GM13977 (cell line): ENCODE results near the gene DEFB116.
"Not testable (repeated sequence)": the region's sequence is repeated elsewhere in the genome, so short reads cannot be mapped to it uniquely, and the experiment has no call there.

Experiments used
- DNase-seq: peaks from one replicate; pipeline ENCODE4 v3.0.0; 2012; ENCODE audit warnings: low spot score
- CTCF ChIP-seq: IDR thresholded peaks from 2 replicates; pipeline ENCODE4 v1.5.1; 2012; ENCODE audit warnings: mild to moderate bottlenecking, control low read depth; ENCODE audit not compliant: insufficient read depth; ENCODE audit errors: extremely low read depth, missing control alignments
- in situ Hi-C: fragments of 300-500 bp; cut with MboI; formaldehyde crosslinking; loops from one replicate; pipeline ENCODE4 v1.12.0; 2022; ENCODE audit warnings: low sequenced_read_pairs, low pct_unique_long_range_greater_than_20kb, mixed read lengths, inconsistent platforms; ENCODE audit not compliant: unreplicated experiment

The DEFB116 gene

GRCh38 chr20:31308535-31309162 is at the start of gene DEFB116:
TSS of gene DEFB116 (minus strand) at chr20:31308585. CDS start at chr20:31308585, 0 bp downstream.
- no peak for TF ChIP-seq CTCF
- no peak for DNase-seq
- in situ Hi-C loops: no loop called here

GRCh38 chr20:31355981-31356380 is 47.6 kb upstream of the DEFB116 start:
- no peak for DNase-seq
- in situ Hi-C loops: no loop called here

GRCh38 chr20:31341470-31341869 is 33.1 kb upstream of the DEFB116 start:
- in situ Hi-C loops: no loop called here
- no peak for TF ChIP-seq CTCF
- no peak for DNase-seq

More at GRCh38 chr20:31355981-31356380, 47.6 kb upstream of the DEFB116 start:
- TF ChIP-seq CTCF: no peak

GRCh38 chr20:31330893-31331292 is 22.5 kb upstream of the DEFB116 start:
- in situ Hi-C loops: no loop called here
- no peak for TF ChIP-seq CTCF

GRCh38 chr20:31322504-31322903 is 14.1 kb upstream of the DEFB116 start:
- TF ChIP-seq CTCF: no peak
- in situ Hi-C loops: no loop called here

More at GRCh38 chr20:31330893-31331292, 22.5 kb upstream of the DEFB116 start:
- DNase-seq: no peak

GRCh38 chr20:31284964-31285363 is 23.4 kb downstream of the DEFB116 start:
- DNase-seq, in situ Hi-C loops: not testable (repeated sequence)

More at GRCh38 chr20:31322504-31322903, 14.1 kb upstream of the DEFB116 start:
- no peak for DNase-seq

- DNase-seq: no peak
- in situ Hi-C loops: no loop called here
- TF ChIP-seq CTCF: no peak
Measured at GRCh38 chr20:31278178-31278577, 30.2 kb downstream of the DEFB116 start.
